Inferior parietal cortex (tissue), 1 donor: ENCODE data around the gene IGFBP2.

Experiments used
- DNase-seq: peaks from one replicate; pipeline ENCODE4 v3.0.0-alpha.2; 2016; ENCODE audit errors: extremely low spot score

IGFBP2 gene

GRCh38 chr2:216701544-216701943, 68.3 kb downstream of the IGFBP2 start:
- DNase-seq: no peak

- DNase-seq: no peak
These were observed 69.5 kb downstream of the IGFBP2 start for GRCh38 chr2:216702756-216703155.

GRCh38 chr2:216710551-216711301, 77.5 kb downstream of the IGFBP2 start:
- no peak for DNase-seq

DNA sequence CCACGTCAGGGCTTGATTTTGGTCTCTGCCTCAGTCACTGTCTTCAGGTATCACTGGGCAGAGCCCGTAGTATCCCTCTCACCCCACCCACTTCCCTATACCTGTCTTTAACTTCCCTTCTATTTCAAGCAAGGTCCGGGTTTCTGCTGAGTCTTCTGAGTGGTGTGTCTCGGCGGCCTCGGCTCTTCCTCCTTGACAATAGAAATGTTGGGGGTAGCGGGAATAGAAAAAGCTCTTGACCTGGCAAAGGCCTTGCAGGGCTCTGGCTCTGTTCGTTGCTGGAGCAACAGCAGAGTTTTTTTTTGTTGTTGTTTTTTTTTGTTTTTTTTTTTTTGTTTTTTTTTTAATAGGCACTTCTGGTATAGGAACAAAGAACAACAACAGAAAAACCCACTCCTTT, 78.1 kb downstream of the IGFBP2 start:
- DNase-seq: no peak

DNA sequence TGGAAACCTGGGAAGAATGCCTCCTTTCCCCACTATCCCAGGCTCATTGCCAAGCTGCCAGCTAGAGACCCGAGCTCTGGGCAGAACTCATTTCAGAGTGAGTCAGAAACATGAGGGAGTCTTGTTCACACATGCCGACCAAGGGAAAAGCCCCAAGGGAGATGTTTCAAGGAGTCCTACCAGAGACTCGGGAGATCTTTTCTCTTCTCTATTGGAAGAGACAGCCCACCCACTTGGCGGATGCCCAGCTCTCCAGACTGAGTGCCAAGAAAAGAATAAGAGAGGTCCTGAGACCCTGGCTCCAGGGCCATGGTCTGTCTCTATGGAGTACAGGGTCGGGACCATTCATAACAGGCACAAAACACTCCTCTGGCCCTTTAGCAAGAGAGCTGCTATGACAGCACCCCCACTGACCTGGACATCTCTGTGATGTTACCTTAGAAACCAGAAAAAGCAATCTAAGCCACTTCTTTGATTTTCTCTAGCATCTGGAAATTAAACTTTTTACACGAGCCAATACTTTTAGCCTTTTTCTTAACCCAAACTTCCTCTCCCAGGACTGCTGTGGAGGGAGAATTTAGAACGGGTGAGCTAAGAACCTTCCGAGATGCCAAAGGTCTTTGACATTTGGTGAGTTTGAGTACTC, 80.6 kb downstream of the IGFBP2 start:
- no peak for DNase-seq
